T-helper 1 cell treated with Interleukin-12 subunit alpha and Interleukin-12 subunit beta and Interleukin-4 antibody, amounts not matched to agents 30 ng/mL and 1 ng/mL, for 36 hours (primary cell): Measurements from ENCODE around the gene PMEPA1. TPM values are rescaled to one million over a fixed set of nuclear protein-coding genes. Genes with fewer than 3 reads are reported as not detected.

ENCODE experiments used
- intact Hi-C: fragments of 100-400 bp; cut with micrococcal nuclease; formaldehyde crosslinking; loops from one replicate; pipeline ENCODE4 v1.15.1; 2024
- total RNA-seq: library from RNA; stranded (reverse); gene quantifications from 2 replicates; pipeline ENCODE4 v1.2.3, GENCODE V29; 2022

Gene PMEPA1
- total RNA-seq, 1 donor from 2014 or later = 0.47 TPM

DNA sequence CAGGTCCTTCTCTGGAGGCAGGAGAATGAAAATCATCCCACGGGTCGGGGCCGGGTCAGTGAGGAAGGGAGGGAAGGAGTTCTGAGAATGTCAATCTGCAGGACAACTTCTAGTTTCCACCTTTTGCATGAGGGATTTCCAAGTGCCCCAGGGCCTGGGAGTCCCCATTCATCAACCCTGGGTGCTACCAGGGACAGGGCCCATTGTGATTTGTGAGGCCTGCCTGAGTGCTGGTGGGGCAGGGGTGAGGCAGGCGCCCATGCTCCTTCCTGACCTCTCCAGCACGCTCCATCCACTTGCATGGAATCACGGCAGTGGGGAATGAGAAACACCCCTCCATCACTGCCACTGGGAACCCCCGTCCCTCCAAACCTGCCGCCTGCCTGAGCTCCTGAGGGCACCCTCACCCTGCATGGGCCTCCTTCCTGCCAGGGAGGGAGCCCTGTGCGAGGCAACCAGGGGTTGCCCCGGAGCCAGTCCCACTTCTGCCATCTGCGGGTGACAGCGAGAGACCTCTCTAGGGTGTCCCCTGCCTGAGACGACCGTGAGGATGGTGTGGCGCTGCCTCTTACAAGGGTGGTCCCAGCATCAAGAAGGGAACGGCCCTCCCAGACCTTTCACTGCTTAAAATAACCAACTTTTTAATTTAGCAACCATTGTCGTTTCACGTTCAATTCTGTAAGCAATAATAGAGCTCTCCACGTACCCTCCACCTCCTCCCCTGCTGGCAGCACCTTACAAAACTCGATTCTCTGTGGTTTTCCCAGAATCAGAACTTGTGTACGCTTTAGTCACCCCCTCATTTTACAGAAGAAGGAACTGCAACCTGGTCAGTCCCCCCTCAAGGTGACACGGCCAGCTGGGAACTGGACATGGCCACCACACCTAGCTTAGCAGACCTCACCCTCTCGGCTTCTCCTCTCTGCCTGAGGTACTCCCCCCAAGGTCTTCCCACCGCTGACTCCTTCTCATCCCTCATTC, 28.6 kb downstream of the PMEPA1 start:
- intact Hi-C loops = no loop called here

DNA sequence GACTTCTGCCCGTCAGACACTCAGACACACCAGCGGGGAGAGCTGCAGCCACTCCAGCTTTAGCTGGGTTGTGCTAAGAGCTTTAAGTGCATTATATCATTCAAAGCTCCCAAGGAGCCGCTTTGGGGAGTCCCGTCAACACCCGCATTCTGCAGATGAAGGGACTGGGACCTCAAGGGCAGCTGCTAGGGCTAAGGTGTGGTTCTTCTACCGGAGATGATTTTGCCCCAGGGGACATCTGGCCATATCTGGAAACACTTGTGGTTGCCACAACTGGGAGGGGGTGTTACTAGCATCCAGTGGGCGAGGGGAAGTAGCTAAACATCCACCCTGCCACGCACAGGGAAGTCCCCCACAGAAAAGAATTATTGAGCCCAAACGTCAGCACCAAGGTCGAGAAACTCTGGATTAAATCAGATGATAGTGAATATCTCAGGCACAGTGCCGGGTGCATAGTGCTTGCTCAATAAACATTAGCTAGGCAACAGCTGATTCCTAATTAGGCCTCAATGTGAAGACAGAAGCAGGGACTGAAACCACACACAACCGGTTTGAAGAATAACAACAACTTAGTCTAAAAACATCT, 29.6 kb downstream of the PMEPA1 start:
- intact Hi-C loops = no loop called here

GRCh38 chr20:57679113-57679512, 30.7 kb downstream of the PMEPA1 start:
- intact Hi-C loops = no loop called here

- intact Hi-C loops = no loop called here
These were observed 31.5 kb downstream of the PMEPA1 start for GRCh38 chr20:57678340-57678739.

DNA sequence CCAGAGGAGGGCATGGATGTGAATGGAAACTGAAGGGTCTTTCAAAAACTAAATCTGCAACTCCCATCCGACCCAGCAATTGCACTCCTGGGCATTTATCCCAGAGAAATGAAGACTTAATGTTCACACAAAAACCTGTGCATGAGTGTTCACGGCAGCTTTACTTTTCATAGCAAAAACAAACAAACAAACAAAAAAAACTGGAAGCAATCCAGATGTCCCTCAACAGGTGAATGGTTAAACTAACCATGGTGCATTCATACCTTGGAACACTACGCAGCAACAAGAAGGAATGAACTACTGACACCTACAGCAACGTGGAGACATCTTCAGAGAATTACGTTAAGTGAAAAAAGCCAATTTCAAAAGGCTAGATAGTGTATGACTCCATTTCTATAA, 32.2 kb downstream of the PMEPA1 start:
- intact Hi-C loops = no loop called here

- intact Hi-C loops = no loop called here
These were observed 32.9 kb downstream of the PMEPA1 start for GRCh38 chr20:57676589-57677583.

GRCh38 chr20:57675773-57676172, 34.0 kb downstream of the PMEPA1 start:
- intact Hi-C loops = no loop called here

- intact Hi-C loops = no loop called here
These were observed 36.8 kb downstream of the PMEPA1 start for GRCh38 chr20:57672953-57673575.

- intact Hi-C loops = no loop called here
These were observed 37.7 kb downstream of the PMEPA1 start for GRCh38 chr20:57672164-57672563.

DNA sequence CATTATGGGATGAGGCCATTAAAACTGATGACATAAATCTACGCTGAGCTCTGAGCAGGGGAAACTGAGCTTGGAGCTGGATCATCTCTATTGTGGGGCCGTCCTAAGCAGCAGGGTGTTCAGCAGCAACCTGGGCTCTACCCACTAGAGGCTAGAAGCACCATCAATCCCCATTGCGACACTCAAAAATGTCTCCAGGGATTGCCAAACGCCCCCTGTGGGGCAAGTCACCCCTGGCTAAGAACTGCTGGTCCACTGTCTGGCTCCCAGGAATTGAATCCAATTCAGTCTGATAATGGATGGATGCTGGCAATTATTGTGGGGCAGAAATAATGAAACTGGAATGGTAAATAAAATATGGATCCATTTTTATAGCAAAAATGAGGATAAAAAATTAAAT, 38.2 kb downstream of the PMEPA1 start:
- intact Hi-C loops = no loop called here

DNA sequence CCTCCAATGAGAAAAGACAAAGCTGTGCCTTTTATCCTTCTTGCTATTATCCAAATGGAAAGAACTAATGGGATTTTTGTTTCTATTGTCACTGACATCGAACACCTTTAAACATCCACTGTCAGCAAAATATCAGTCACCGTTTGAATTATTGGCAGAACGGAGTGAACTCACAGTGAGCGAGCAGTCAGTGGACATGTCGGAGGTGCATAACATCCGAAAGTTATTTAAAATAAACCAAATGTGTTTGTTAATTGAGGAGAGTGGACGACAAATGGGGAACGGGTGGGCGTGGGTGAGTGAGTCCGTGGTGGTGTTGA, 38.8 kb downstream of the PMEPA1 start:
- intact Hi-C loops = no loop called here

DNA sequence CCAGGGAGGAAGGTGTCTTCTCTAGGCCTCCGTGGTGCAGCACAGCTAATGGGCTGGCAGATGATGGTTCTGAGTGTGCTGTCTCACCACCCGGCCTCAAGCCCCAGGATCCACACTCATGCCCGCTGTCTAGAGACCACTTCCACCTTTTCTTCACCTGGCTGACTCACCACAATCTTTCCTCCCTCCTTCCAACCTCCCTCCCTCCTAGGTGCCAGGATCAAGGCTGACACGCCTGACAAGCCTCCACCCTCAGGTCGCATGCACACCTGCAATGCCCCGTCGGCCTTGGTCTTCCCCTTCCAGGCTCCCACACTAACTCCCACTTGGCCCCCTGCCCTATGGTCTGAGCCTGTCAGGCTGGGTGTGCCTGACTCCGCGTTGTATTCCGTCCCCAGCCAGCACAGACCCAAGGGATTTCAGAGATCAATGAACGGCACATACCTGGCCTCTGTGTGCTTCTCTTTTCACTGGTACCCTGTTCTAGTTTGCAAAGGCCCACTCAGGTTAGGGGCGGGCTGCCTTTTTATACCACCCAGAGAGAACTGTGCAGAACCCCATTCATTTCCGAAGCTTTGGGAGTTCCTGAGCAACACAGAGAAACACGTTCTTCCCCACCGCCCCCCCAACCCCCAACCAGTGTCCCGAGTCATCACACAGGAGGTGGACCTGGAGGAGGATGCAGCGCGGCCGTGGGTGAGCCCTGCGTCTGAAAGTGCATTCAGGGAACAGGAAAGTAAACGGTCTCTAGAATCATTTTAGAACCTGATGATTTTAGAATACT, 39.3 kb downstream of the PMEPA1 start:
- intact Hi-C loops = no loop called here

GRCh38 chr20:57669632-57670031, 40.2 kb downstream of the PMEPA1 start:
- intact Hi-C loops = no loop called here

DNA sequence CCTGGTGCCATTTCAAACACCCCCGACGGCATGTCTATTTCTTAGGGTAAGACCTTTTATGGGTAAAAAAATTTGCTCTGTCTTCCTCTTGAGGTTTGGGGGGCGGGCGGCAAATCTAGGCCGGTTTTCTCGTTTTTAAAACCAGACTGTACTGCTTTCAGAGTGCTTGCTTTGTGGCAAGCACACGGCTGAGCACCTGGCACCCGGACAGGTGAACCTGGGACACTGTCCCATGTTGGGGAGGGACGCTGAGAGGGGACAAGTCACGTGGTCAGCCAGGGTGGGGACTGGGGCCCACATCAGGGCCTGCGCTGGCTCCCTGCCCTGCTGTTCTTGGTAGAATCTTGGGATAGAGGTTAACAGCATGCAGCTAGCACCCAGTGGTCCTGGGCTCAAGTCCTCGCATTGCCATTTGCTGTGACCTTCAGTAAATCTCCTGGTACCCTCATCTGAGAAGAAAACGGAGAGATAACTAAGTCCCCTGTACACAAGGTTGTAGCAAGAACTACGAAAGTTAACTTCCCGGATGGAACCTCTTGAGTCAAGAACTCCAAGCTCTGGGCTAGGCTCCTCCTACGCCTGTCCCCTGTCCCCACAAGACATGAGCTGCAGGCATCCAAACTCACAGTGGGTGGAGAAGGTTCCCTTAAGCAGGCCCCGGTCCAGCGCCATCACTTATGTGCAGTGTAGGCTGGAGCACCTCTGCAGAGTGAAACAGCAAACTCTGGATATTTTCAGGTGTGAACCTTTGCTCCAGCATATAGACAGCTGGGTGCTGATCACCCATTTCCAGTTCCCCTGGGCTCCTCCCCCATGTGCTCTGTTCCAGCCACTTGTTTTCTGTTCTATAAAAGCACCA, 41.7 kb downstream of the PMEPA1 start:
- intact Hi-C loops = no loop called here

DNA sequence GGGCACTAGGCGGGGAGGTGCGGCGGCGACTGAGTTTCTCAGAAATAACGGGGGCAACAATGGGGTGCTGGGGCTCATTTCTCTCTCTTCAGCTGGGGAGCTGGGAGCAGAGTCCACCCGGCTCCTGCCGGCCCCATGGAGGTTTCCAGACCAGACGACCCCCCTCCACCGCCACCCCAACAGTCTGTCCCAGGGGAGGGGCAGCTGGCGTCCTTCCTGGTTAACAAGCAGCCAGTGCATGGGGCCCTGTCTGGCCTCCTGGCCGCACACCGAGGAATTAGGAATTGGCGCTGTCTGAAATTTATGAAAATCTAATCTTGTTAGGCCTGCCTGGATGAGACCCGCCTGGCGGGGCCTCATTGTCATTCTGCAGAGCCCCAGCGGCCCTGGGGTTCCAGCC, 42.4 kb downstream of the PMEPA1 start:
- intact Hi-C loops = no loop called here

GRCh38 chr20:57666834-57667157, 43.0 kb downstream of the PMEPA1 start:
- intact Hi-C loops = no loop called here

DNA sequence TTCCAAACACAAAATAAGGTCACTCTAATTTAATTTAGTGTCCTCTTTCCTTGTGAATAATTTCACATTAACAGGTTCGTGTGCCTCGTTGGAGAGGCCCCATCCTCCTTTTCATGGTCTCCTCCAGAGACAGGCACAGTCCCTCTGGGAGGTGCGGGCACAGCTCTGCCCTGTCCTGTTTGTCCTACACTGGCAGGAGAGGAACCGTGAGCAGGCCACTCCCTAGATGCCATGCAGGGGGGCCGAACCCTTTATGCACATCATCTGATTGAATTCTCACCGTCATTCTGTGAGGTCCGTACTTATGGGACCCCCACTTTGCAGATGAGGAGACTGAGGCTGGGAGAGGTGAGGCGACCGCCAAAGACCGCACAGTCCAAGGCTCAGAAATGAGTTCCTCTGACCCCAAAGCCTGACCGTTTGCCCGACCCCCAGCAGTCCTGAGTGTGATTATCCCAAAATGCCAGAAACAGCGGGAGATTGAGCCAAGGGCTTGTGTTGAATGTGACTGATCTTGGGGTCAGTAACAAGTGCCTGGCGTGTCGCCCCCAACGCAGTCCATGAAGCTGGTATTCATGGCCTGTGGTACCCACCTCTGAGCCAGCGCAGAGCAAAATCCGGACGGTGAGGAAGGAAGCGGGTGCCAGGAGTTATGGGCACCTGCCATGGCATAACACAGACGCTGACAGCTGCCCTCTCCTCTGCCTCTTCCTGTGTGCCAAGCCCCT, 43.5 kb downstream of the PMEPA1 start:
- intact Hi-C loops = no loop called here

- intact Hi-C loops = no loop called here
These were observed 44.2 kb downstream of the PMEPA1 start for GRCh38 chr20:57665589-57665971.
